Measurements from ENCODE around the gene ZNF527.

- TF ChIP-seq CTCF (IDR thresholded peaks at IDR 0.05; ENCODE audit: borderline replicate concordance, extremely low read depth, low read length, poor library complexity, severe bottlenecking), result no peak
- TF ChIP-seq EZH2 (IDR thresholded peaks at IDR 0.05; ENCODE audit: borderline replicate concordance, low read depth, low read length, severe bottlenecking), result no peak
Observed at GRCh38 chr19:37361994-37362393, 8.9 kb upstream of the ZNF527 start.

All from DND-41 (cell line).